SK-N-SH (cell line): Measurements from ENCODE around the gene GDF9.
"Not testable (repeated sequence)": the region's sequence is repeated elsewhere in the genome, so short reads cannot be mapped to it uniquely, and the experiment has no call there.

Source experiments
- EZH2phosphoT487 ChIP-seq: fragments of 200-600 bp; sonication (generic); IDR thresholded peaks from 2 replicates; pipeline ENCODE4 v1.6.1; 2017; ENCODE audit warnings: low read depth, mixed run types, mild to moderate bottlenecking, antibody characterized with exemption, moderate library complexity, borderline replicate concordance
- RAD21 ChIP-seq: IDR thresholded peaks from 2 replicates; pipeline ENCODE4 v1.6.1; 2012; ENCODE audit warnings: mild to moderate bottlenecking, low read length
- TCF12 ChIP-seq: IDR thresholded peaks from 2 replicates; pipeline ENCODE4 v1.4.0; 2012
- TF ChIP-seq, protein P1 (sequence below): fragments of 200-600 bp; sonication (generic); IDR thresholded peaks from 2 replicates; pipeline ENCODE4 v1.6.1; 2017; ENCODE audit warnings: antibody characterized with exemption, mild to moderate bottlenecking, moderate library complexity
- TF ChIP-seq, protein P2 (sequence below): fragments of 150-350 bp; IDR thresholded peaks from 2 replicates; pipeline ENCODE4 v1.6.1; 2017; ENCODE audit warnings: antibody characterized with exemption, low read length, low read depth, borderline replicate concordance

GRCh38 chr5:132854992-132855391 lies 11.3 kb downstream of the GDF9 start:
- TF ChIP-seq, protein P1, sequence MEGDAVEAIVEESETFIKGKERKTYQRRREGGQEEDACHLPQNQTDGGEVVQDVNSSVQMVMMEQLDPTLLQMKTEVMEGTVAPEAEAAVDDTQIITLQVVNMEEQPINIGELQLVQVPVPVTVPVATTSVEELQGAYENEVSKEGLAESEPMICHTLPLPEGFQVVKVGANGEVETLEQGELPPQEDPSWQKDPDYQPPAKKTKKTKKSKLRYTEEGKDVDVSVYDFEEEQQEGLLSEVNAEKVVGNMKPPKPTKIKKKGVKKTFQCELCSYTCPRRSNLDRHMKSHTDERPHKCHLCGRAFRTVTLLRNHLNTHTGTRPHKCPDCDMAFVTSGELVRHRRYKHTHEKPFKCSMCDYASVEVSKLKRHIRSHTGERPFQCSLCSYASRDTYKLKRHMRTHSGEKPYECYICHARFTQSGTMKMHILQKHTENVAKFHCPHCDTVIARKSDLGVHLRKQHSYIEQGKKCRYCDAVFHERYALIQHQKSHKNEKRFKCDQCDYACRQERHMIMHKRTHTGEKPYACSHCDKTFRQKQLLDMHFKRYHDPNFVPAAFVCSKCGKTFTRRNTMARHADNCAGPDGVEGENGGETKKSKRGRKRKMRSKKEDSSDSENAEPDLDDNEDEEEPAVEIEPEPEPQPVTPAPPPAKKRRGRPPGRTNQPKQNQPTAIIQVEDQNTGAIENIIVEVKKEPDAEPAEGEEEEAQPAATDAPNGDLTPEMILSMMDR: not testable (repeated sequence)
- TF ChIP-seq, protein P2, sequence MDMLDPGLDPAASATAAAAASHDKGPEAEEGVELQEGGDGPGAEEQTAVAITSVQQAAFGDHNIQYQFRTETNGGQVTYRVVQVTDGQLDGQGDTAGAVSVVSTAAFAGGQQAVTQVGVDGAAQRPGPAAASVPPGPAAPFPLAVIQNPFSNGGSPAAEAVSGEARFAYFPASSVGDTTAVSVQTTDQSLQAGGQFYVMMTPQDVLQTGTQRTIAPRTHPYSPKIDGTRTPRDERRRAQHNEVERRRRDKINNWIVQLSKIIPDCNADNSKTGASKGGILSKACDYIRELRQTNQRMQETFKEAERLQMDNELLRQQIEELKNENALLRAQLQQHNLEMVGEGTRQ: not testable (repeated sequence)
- not testable (repeated sequence) for TF ChIP-seq RAD21, TCF12, EZH2phosphoT487
